ENCODE measurements around the gene USP9X.
A peak's percentile ranks its signal among the peaks of the same experiment; 100 is the strongest.
"Not testable (repeated sequence)": the region's sequence is repeated elsewhere in the genome, so short reads cannot be mapped to it uniquely, and the experiment has no call there.

USP9X gene

DNA sequence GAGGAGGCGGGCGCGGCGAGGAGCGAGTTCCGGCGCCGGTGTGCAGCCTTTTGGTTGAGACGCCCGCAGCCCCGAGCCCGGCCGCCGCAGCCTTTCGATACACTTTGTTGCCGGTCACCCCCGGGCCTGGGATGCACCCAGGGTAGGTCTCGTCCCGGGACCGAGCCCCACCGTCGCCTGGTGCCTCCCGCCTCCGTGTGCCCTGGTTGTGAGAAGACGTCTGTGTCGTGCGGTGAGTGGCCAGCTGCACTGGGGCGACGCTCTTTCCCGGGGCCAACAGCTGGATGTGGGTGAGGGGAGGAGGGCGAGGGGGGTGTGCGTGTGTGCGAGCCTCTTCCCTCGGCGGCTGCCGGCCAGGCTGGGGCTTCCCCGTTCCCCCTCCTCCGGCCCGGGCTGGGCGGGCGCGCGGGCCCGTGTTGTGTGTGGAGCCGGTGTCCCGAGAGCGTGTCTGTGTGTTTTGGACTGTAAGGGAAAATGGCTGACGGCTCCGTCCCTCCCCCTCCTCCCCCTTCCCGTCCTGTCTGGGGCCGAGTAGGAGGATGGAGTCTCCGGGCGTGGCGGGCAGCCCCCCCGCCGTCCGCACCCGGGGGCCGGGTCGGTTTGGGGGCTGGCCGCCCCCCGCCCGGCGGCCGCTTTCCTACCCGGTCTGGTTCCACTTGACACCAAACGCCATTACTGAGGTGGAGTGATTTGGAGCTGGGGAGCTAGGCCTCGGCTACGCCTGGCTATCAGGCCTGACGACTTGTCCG lies 807 bp downstream of the USP9X start:
- DNase-seq, result peak; percentile 34

DNA sequence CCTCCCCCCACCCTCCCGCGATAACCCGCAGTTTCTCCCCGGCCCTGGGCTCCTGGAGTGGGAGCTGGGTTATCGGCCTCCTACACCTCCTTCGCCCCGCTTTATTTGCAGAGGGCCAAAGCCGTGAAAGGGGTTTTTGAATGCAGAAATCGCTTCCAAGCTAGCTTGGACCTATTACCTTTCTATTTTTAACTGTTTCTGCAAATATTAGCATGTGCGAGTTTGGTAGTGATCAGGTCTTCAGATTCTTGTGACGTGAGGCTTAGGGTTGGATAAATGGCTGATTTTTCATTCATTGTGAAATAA lies 1.3 kb downstream of the USP9X start:
- no peak for DNase-seq

DNA sequence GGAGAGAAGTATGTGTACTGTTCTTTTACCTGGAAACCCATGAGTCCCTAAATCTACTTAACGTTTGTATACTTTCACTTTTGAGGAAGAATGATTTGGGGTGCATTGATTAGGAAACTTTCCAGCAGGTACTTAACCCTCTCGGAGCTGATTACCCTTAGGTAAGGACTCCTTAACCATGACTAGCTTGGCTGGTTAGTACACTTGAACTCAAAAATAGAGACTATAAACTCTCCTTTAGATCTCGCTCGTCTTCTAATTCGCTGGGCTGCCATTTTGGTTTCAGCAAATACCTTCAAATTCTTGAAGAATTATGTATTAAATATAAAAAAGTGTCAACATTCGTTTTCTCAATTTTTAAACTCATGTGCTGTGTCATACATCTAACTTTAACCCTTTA lies 2.0 kb downstream of the USP9X start:
- no peak for DNase-seq

DNA sequence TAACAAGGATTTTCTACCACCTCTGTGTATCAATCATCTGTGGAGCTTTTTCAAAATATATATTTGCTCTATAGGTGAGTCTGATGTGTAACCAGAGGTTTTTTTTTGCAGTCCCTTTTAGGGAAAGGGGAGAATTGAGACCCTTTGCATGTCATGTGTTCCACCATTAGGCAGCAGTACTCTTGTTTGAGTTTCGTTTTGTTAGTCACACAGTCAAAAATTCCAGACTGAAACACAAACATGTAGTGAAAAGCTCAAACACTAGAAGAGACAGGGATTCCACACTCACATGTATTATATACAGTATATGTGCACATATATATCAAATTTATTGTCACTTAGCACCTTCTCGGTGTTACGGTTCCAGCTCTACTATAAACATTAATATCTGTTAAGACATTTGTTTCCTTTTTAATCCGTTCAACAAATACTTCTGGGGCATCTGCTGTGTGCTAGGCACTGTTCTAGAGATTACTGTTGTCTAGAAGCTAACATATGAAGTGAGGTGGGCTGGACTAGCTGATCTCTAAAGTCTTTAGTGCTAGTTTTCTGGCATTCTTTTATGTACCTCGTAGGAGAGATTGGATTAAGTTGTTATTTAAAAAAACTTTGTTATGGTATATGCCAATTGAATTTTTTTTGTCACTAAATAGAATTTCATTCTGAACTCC lies 5.5 kb downstream of the USP9X start:
- DNase-seq, result no peak

DNA sequence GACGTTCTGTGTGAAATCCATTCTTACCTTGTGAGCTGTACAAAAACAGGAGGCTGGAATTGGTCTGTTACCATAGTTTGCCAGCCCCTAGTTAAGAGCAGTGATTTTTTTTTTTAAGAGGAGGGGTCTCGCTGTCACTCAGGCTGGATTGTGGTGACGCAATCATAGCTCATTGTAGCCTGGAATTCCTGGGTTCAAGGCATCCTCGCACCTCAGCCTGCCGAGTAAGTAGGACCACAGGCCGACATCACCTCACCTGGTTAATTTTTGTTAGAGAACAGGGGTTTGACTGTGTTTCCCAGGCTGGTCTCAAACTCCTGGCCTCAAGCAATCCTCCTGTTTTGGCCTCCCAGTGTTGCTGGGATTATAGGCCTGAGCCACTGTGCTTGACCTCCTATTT lies 7.5 kb downstream of the USP9X start:
- DNase-seq, result no peak

DNA sequence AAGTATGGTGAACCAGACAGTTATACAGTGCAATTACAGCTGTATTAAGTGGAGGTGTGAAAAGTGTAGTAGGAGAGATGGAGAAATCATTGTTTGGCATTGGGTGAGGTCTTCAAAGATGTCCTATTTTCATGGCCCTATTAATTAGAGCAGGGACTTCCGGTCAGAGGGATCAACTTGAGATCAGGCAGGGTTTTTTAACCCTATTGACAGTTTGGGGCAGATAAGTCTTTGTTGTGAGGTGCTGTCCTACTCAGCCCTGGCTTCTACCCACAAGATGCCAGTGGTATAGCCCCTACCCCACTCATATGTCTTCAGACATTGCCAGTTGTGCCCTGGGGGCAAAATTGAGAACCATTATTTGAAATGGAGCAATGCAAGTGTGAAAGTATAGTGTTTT lies 9.9 kb downstream of the USP9X start:
- no peak for DNase-seq

DNA sequence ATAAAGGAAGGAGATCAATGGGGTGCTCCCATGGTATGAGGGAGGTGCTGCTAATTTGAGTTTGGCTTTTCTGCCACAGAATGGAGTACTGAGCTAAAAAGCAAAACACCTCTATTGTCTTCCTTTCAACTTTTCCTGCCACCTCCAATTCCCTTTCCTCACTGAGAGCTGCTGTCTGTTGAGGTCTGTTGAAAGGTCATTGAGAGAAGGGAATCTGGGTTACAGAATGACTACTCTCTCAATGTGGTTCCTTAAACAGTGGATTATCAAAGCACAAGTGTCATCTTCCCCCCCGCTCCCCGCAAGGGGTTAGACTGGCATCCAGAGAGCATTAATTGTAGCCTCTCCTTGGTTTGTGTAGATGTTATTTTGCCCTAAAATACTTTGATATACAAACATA lies 10.7 kb downstream of the USP9X start:
- DNase-seq, result no peak

DNA sequence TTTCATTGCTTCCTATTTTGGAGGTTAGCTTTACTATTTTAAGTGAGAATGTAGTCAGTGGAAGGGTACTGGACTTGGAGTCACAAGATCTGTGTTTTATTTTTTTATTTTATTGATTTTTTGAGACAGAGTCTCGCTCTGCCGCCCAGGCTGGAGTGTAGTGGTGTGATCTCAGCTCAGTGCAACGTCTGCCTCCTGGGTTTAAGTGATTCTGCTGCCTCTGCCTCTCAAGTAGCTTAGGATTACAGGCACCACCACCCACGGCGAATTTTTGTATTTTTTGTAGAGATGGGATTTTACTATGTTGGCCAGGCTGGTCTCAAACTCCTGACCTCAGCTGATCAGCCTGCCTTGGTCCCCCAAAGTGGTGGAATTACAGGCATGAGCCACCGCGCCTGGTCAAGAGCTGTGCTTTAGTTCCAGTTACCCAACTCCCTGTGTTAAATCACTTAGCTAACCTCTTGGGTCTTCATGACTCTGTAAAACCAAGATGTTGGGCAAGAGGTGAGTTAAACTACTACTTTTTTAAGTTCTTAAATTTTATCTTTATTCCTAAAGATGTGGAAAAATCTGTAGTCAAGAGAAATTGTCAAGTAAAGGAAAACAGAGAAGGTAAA lies 11.2 kb downstream of the USP9X start:
- no peak for DNase-seq

DNA sequence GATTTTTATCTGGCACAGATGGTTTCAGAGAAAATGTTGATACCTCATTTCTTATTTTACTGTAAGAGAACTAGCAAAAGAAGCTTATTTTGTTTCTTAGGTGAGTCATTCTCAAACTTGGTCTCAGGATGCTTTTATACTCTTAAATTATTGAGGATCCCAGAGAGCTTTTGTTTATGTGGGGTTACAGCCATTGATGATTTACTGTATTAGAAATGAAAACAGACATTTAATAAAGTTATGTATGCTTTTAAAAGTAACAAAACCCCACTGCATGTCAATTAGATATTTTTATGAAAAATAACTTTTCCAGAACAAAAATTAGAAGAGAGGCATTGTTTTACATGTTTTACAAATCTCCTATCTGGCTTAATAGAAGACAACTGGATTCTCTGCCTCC lies 12.1 kb downstream of the USP9X start:
- DNase-seq, result no peak

DNA sequence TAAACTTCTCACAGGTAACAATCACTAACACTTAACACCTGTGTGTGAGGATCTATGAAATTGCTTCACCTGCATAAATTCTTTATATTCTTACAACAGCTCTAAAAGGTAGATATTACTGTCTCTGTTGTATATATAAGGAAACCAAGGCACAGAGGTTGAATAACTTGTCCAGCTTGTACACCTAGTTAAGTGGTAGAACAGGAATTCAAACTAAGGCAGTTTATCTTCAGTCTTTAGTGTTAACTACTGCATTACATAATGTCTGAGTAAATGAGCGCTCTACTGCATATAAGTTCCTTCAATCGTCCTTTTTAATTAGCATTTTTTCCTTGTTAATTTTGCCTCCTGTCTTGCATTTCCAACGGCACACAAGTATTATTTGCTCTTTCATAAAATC lies 15.0 kb downstream of the USP9X start:
- DNase-seq, result no peak

DNA sequence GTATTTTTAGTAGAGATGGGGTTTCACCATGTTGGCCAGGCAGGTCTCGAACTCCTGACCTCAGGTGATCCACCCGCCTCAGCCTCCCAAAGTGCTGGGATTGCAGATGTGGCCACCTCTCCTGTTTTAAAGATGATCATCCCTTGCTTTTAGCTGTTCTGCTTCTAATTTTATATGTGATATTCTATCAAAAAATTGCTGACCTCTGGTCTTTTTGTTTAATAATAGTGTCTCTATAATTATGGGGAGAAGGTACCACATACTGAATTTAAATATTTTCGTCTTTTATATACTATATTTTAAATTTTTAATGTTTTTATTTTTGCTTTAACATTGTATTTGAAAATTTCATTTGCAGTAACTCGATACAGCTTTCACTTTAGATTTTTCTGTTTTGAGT lies 15.6 kb downstream of the USP9X start:
- no peak for DNase-seq

DNA sequence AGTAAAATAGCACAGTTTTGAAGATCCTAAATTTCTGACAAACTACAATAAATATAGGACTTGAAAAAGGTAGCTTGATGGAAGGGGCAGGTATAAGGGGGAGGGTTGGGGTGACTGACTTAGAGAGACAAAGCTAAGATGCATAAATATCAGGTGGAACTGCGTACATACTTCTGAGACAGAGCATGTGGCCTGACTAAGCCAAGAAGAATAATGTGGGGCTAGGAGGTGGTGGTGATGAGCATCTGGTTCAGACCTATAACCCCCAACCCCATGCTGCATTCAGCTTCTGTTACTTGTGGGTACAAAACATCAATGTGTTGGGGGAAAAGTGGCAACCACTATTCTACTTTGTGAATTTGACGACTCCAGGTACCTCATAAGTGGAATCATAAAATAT lies 19.8 kb downstream of the USP9X start:
- DNase-seq, result no peak

DNA sequence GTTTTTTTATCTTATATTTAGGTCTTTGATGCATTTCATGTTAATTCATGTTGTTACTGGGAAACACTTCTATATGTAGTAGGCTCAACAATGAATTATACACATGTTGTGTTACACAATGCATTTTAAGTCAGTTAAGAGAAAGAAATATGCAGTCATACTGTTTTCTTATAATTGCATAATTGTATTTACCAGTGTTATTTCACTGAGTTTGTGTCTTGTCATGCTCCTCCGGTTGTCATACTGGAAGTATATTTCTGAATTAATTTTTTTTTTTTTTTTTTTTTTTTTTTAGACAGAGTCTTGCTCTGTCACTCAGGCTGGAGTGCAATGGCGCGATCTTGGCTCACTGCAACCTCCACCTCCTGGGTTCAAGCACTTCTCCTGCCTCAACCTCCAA lies 21.0 kb downstream of the USP9X start:
- DNase-seq, result not testable (repeated sequence)

DNA sequence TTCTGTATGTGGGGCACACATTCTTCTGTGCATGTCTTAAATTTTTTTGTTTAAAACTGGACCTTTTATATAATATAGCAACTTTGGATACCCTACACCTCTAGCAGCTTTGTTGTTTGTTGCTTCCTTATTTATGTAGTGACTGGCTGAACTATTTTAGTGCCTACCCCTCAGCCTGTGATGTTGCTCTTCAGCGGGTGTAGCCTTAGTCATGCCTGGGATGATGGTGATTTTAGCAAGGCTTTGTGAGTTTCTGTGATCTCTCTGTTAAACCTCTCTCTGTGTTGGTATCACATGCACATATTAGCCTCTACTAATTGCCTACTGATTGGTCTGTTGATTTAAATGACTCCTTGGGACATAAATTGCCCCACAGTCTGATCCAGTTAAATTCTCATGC lies 22.8 kb downstream of the USP9X start:
- DNase-seq, result no peak

DNA sequence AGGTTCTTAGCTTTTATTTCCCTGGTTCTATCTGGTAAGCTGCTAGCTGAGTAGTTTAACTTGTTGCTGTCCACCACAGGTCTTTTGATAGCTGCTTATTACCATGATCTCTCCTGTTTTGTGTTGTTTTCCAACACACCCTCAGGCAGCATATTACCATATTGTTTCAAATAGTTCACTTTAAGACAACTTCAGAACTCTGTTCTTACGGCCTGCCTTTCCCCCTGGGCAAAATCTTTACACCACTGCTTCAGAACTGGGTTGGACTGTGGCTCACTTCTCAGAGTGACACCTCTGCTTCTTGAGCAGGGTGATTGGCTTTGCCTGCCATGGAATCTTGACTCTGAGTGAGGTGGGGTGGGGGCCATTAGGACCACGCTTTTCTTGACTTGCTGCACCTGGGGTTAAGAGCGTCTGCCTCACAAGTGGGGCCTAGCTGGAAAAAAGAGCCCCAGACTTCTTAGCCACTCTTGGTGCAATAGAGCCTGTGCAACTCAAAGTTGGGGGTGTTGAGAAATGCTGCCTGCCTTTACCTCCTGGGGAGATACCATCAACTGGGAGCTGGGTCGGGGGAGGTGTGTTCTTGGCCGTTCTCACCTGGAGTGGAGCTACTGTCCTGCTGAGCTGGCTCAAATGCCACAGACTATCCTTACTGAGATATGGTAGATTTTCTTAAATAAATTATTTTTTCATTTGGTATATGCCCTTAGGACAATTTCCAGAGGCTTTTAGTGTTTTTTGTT lies 23.4 kb downstream of the USP9X start:
- DNase-seq, result no peak

DNA sequence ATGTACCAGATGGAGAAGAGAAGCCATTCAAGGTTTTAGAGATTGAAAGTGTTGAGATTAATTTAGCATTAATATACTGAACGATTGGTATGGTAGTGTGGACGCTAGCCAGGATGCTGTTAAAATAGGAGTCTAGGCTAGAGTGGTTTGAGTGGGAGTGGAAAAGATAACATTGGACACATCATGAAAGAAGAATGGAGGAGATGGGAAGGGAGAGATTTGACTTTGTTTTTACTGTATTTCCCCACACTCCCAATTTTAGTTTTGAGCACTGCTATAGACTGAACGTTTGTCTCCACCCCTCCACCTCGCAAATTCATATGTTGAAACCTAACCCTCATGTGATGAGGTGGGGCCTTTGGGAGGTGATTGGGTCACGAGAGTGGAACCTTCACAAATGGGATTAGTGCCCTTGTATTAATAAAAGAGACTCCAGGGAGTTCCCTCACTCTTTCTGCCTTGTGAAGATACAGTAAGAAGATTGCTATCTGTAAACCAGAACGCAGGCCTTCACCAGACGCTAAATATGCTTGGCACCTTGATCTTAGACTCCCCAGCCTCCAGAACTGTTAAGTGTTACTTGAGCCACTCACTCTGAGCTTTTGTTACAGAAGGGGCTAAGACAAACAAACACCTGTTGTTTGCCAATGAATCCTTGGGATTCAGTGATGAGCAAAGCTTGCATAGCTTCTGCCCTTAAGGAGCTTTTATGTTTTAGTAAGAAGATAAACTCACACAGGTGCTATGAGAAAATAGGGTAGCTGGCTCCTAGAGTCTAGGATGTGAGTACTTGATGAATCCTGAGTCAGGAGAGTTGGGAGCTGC lies 25.8 kb downstream of the USP9X start:
- no peak for DNase-seq

DNA sequence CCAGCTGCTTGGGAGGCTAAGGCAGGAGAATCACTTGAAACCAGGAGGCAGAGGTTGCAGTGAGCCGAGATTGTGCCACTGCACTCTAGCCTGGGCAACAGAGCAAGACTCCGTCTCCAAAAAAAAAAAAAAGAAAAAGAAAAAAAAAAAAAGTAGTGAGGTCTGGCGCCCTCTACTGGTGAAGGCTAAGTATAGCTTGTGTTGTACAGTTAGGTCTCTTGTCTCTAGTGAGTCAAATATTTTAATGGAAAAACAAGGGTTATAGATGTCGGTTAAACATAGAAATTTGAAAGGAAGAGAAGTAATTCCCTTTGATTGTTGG lies 29.8 kb downstream of the USP9X start:
- peak; percentile 10 for DNase-seq

DNA sequence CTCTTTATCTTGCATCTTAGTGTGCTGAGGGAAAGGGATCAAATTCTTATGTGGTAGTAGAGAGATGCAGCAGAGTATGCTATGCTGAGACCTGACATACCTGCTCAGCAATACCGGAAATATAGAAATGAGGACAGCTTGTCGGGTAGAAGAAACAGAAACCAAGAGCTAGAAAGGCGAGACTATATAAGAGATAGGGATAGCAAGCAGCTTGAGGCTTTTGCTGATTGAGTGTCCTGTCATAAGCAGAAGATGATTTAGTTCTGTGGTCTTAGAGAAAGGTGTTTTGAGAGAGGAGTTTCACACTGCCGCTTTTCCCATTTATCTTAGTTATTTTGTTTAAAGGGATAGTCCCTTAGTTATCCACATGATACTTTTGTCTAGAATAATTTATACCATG lies 31.7 kb downstream of the USP9X start:
- DNase-seq, result no peak

DNA sequence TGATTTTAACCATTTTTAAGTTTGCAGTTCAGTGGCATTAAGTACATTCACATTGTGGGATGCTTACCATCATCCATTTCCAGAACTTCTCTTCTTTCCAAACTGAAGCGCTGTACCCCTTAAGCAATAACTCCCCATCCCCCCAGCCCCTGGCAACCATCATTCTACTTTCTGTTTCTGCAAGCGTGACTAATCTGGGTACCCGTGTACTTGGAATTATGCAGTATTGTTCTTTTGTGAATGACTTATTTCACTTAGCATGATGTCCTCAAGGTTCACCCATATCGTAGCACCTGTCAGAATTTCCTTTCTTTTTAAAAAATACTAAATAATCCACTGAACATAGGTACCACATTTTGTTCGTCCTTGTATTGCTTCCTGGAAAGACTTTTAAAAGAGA lies 32.9 kb downstream of the USP9X start:
- peak; percentile 37 for DNase-seq

DNA sequence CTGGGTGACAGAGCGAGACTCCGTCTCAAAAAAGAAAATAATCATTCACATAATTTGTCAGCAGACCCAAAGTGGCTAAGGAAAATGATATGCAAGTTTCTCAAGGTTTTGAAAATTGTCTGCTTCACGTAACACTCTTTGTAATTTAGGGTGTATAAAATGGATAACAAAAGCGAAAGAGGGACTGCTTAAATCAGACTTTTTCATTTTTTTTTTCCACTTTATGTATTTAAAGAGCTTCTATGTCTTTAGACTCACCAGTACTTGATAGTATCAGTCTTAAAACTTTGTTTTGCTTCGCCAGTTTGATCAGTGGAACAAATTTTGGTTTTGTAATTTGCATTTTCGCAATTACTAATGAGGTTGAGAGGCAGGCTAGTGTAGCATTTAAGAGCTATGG lies 34.6 kb downstream of the USP9X start:
- DNase-seq, result no peak

DNA sequence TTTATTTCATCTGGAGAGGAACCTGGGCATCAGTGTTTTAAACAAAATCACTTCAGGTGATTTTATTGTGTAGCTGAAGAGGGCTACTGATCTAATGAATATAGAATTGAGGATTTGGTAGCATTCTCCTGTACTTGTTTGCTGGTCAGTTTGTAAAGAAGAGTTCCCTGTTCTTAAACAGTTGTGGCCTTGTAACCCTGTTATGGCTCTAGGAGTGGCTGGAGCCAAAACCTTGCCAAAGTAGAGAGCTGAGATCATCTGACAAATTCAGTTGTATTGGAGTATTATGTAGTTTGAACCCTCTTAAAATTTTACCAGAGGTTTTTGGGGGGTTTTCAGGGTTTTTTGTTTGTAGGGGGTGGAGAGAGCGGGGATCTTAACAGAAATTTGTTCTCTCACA lies 36.5 kb downstream of the USP9X start:
- DNase-seq, result no peak

DNA sequence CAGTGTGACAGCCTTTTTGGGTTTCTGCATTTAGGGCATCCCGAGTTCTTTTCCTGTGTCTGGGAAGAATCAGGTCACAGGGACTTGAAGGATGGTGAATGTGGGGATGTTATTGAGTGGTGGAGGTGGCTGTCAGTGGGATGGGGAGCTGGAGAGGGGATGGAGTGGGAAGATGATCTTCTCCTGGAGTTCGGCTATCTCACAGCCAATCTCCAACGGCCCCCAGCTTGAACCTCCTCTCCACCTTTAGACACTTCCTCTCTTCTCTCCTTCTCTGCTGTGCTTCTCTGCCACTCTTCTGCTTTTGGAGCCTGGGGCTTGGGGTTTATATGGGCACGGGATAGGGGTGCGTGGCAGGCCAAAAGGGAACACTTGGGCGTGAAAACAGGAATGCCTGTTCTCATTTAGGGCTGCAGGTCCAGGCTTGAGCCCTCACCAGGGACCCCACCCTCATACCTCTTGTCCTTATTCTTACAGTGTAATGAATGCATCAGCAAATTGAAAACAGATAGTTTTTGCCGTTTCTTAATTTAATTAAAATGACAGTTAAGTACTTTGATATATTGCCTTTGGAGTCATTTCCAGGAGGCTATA lies 37.5 kb downstream of the USP9X start:
- no peak for DNase-seq
